ENCODE results near the gene GPX3.

Gene GPX3

GRCh38 chr5:151058301-151058700 is 37.9 kb downstream of the GPX3 start:
- DNase-seq: no peak

GRCh38 chr5:151058891-151059489 is 38.6 kb downstream of the GPX3 start:
- DNase-seq: no peak

GRCh38 chr5:151060742-151061141 is 40.4 kb downstream of the GPX3 start:
- no peak for DNase-seq

- no peak for DNase-seq
Measured at GRCh38 chr5:151062405-151063141, 42.2 kb downstream of the GPX3 start.

- peak; percentile 80 for DNase-seq
Measured at GRCh38 chr5:151063142-151063989, 43.0 kb downstream of the GPX3 start.

- no peak for DNase-seq
Measured at GRCh38 chr5:151064916-151065499, 44.6 kb downstream of the GPX3 start.

- no peak for DNase-seq
Measured at GRCh38 chr5:151065609-151066008, 45.2 kb downstream of the GPX3 start.

- DNase-seq: no peak
Measured at GRCh38 chr5:151066920-151067319, 46.5 kb downstream of the GPX3 start.

GRCh38 chr5:151067632-151068432 is 47.4 kb downstream of the GPX3 start:
- no peak for DNase-seq

GRCh38 chr5:151068433-151069197 is 48.2 kb downstream of the GPX3 start:
- DNase-seq: no peak

- no peak for DNase-seq
Measured at GRCh38 chr5:151070449-151070848, 50.1 kb downstream of the GPX3 start.

GRCh38 chr5:151071021-151071420 is 50.6 kb downstream of the GPX3 start:
- DNase-seq: no peak

- no peak for DNase-seq
Measured at GRCh38 chr5:151071848-151072629, 51.6 kb downstream of the GPX3 start.

- DNase-seq: peak; percentile 74
Measured at GRCh38 chr5:151072630-151073025, 52.2 kb downstream of the GPX3 start.

- DNase-seq: no peak
Measured at GRCh38 chr5:151073280-151073679, 52.9 kb downstream of the GPX3 start.

GRCh38 chr5:151074557-151074956 is 54.2 kb downstream of the GPX3 start:
- no peak for DNase-seq

GRCh38 chr5:151075698-151076331 is 55.4 kb downstream of the GPX3 start:
- DNase-seq: no peak

- DNase-seq: no peak
Measured at GRCh38 chr5:151076616-151077015, 56.2 kb downstream of the GPX3 start.

- DNase-seq: no peak
Measured at GRCh38 chr5:151077419-151077818, 57.0 kb downstream of the GPX3 start.

GRCh38 chr5:151077967-151078366 is 57.6 kb downstream of the GPX3 start:
- no peak for DNase-seq
